ENCODE results near the gene HDGFL3.
A peak's percentile ranks its signal among the peaks of the same experiment; 100 is the strongest.

Gene HDGFL3

DNA sequence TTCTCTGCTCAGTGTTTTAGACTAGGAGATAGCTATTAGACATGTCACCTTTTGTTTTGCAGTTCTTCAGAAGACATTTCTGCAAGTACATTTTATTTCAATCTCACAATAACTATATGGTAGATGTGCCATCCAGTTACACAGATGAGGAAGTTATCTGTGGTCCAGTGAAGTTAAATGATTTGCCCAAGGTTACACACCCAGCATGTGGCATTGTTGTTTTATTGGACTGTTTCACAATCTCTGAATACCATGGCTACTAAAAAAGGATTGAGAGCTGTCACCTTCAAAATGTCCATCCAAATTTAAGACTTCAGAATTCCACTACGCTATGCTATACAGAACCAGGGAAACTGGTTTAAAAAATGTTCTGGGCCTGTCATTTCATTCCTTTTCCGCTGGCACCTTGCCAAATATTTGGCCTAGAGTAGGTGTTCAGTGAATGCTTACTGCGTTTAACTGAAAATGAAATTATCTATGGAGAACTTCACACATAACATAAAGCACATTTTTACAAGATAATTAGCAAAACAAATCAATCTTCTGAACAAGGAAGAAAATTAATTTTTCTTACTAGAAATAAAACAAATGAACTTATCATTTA lies 80.0 kb downstream of the HDGFL3 start:
- no peak for DNase-seq (ENCODE audit: low spot score)

DNA sequence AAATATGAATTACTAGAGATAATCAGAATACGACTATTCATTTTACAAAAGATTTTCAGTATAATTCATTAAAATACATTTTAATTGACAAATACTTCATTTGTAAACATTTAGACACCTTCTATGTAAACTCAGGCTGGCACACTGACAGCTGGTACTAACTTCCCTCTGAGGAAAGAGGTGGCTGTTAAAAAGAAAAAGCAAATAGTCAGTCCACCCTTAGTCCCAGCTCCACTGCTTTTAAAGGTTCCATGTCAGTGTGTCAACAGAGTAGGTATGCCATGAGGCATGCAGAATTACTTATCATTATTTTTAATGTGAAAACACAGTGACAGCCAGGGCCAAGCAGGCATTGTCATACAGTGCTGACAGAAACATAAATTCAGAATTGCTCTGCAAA lies 84.1 kb downstream of the HDGFL3 start:
- DNase-seq (ENCODE audit: low spot score), result no peak

DNA sequence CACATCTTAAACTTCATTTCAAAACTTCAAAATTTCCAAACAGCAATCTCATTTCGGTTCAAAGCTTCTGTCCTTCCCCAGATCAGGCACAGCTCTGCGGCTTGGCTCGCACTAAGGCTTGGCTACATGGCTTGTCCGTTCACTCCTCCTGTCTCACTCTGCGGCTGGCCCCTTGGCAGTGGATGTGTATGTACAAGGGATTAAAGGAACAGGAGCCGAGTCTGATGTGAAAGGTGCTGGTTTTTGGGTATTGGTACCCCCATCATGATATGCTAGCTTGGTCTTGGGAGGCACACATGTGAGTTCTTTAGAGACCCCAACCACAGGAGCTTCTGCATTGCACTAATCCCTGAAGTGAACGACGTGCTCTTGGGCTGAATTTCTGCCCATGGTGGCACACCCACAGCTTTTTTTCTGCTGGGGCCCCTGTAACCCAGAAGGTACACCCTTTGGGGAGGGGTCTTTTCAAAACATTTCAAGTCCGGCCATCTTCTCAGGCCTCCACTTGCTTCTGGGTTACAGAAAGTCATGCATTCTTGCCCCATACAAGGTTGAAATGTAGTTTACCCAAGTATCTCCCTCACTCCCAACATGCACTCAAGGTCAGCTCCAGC lies 87.5 kb downstream of the HDGFL3 start:
- no peak for DNase-seq (ENCODE audit: low spot score)

DNA sequence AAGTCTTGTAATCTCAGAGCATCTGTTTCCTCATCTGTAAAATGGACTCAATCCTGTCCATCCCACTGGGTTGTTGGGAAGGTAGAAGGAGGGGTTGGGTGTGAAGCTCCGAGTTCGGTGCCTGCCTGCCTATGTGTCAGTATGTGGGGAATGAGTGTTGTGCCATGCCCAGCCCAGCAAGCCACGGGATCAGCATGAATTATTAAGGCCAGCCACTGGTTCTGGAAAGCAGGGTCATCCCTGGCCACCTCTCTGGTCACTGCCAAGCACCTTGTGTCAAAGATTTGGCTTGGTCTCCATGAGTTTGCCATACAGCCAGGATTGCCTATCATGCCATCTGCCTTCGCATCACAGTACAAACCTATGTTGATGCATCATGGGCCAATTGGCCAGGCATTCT lies 88.7 kb downstream of the HDGFL3 start:
- DNase-seq (ENCODE audit: low spot score), result no peak

DNA sequence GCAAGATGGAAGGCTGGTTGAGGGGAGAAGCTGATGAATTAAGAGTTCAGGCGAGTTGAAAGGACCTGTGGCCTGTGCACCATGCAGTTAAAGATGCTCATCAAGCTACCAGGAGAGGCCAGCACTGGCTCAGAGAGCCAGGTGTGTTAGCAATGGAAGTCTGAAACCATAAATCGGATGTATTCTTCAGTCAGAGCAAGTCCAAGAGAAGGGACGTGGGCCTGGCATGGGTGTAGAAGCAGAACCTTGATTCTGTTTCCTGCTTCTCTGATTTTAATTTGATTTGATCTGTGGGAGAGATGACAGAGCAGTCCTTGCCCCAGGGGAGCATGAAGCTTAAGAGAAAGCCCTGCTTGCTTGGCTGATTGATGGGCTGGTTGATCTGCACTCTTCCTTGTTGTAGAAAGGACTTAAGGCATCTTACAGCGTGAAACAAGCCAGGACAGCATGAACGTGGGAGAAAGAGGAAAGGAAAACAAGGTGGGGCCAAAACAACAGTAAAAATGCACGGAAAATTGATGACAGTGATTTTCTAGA lies 89.3 kb downstream of the HDGFL3 start:
- DNase-seq (ENCODE audit: low spot score), result no peak

DNA sequence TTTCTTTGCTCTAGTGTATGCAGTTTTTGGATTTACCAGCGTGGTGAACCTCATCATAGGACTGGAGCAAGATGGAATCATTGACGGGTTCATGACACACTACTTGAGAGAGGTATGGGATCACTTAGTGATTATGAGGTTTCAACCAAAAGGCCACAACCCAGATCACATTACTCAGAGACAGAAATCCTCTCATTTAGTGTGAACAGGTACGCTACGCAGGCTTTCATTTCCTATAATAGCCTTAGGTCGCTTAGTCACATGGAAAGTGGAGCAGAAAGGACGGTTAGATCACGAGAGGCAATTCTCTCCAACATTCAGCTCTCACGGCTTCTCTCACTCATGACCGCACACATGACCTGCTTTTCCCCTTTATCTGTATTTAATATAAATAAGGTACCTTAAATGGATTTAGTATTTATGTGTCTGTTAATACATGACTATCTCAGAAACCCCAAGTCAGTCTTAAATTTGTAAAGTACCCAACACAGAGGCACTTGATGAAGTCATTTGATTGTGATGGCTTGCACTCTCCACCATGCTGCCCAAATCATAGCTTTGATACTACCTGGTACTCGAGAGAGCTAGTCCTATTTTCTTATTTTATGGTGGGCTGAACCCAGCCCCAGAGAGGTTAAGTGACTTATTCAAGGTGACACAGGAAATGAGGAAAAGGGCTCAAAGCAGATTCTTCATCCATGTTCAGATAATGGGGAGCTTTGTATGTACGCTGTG lies 91.6 kb downstream of the HDGFL3 start:
- DNase-seq (ENCODE audit: low spot score), result peak; percentile 8

DNA sequence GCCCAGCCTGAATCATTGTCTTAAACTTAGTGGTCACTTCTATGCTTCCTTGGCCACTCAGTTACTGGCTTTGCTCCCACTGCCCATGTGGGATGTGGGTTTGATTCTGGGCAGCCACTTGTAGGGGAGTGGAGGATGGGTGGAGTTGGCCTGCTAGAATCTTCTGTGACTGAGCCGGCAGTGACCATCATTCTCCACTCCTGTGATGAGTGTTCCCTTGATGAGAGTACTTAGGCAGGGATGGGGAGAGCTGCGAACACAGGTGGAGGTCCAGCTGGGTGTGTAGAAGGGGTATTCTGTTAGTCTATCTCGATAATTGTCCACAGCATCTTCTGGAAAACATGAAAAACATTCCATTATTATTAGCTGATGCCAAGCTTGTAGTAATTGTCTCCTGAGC lies 92.2 kb downstream of the HDGFL3 start:
- DNase-seq (ENCODE audit: low spot score), result no peak

DNA sequence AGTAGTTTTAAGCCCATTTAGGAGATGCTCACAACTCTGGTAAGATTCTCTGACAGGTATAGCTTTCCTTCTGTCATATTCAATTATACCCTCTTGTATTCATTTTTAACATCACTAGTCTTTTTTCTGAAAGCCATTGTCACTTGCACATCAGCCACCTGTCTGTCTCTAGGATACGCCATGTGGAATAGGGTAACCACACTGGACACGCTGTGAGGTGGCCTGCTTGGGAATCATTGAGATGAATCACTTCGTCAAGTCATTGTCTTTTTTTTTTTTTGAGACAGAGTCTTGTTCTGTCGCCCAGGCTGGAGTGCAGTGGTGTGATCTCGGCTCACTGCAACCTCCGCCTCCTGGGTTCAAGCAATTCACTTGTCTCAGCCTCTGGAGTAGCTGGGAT lies 92.8 kb downstream of the HDGFL3 start:
- DNase-seq (ENCODE audit: low spot score), result no peak

DNA sequence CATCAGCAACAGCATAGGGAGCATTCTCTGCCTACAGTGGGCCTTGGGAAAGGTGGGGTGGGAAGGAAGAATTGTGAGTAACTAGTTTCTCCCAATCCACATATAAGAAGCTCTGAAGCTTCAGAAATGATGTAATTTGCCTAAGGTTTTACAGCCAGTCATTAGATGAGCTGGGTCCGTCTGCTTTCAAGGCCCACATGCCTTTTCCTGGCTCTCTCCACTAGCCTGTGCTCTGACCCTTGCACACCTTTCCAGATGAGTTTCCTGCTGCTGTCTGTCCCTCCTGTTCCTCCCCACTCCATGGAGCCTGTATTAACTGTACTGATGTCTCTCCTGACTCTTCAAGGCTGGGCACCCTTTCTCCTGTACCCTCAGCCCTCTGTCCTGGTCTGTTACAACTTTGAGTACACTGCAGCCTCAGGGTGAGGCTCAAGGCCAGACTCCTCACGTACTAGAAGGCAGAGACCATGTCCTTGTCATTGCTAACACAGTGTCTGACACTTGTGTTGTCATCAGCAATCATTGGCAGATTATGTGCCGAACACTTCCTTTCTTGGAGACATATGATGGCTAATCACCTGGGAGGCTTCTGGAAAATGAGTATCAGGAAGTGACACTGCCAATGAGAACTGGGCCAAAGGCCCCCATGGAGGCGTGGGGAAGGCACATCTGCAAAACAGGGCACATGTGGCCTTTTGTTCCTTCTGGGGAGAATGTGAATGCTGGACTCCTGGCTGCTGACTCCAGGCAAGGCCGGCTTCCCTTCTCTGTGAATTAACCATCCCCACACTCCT lies 93.5 kb downstream of the HDGFL3 start:
- DNase-seq (ENCODE audit: low spot score), result peak; percentile 10

DNA sequence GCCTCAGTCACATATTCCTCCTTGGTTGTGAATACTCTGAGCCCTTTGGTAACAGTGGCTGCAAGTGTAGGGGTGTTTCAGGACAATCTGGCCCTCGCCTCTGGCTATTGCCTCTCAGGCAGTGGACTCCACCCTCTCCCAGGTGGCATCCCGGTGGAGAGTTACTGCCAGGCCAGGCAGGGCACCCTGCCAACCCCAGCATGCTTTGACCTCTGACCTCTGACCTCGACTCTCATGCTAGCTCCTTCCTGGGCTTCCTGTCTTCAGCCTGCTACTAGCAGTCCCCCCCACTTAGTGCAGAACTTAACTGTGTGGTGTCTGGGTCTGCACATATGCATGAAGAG lies 94.7 kb downstream of the HDGFL3 start:
- DNase-seq (ENCODE audit: low spot score), result no peak

DNA sequence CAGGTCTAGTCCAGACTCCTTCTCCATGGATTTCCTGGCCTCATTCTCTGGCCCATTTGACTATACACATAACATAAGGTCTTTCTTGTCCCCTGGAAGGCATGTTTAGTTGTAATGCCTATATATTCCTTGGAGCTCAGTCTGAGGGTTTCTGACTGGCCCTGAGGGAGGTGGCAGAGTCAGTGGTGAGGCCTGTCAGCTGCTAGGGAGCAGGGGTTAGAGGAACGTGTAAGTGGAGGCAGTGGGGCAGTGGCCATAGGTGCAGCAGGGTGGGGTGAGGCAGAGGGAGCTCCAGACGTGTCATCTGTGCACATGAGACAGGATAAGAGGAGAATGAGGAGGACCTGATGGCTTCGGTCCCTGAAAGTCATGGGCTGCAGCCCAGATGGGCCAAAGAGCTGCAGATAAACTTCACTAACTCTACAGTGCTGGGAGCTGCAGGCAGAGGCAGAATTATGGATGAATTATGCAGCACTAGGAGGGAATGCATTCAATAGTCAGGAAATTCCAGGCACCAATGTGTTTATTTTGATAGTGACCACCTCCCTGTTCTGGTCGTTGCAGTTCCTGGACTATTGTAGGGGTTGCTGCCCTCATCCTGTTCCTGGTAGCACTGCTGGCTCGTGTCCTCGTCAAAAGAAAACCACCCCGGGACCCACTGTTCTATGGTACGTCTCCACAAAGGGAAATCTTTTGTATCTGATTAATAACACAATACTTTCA lies 95.2 kb downstream of the HDGFL3 start:
- DNase-seq (ENCODE audit: low spot score), result no peak

DNA sequence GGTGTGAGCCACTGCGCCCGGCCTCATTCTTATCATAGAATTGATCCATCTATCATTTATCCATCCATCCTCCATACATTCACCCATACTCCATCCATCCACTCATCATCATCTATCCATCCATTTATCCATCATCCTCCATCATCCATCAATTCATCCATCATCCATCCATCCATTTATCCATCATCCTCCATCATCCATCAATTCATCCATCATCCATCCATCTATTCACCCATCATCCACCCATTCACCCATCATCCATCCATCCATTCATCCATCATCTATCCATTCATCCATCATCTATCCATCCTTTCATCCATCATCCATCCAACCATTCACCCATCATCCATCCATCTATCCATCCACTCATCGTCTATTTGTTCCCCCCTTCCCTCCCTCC lies 96.5 kb downstream of the HDGFL3 start:
- DNase-seq (ENCODE audit: low spot score), result no peak

DNA sequence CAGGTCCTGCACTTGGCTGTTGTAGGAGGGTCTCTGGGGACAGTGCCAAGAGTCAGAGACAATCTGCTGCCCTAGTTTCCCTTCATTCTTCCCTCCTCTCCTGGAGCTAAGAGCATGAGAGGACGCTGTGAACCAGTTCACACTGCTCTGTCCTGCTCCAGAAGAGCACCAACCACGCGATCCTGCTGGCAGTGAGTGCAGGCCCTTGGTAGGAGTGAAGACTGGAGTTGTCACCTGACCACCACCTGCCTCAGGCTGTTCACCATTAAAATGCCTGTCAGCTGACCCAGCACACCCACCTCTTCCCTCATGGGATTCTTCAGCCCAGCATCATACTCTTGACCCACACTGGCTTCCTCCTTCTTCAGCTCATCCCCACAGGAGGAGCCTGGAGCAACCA lies 97.2 kb downstream of the HDGFL3 start:
- peak; percentile 48 for DNase-seq (ENCODE audit: low spot score)

DNA sequence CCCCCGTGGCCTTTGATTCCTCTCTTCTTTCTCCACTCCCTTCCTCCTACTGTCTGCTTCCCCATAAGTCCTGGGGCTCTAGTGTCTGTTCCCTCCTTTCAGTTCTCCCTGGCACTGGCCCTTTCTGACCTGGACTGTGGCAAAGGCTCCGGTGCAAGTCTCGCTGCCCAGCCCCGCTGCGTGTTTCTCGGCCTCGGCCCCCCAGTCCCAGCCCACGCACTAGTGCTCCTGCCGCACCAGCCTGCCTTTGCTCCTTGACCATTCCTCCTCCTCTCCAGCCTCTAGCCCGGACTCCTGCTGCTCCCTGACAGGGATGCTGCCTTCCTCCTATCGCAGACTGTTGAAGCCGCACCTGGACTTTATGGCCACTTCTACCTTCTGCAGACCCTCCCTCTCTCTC lies 98.1 kb downstream of the HDGFL3 start:
- DNase-seq (ENCODE audit: low spot score), result no peak

DNA sequence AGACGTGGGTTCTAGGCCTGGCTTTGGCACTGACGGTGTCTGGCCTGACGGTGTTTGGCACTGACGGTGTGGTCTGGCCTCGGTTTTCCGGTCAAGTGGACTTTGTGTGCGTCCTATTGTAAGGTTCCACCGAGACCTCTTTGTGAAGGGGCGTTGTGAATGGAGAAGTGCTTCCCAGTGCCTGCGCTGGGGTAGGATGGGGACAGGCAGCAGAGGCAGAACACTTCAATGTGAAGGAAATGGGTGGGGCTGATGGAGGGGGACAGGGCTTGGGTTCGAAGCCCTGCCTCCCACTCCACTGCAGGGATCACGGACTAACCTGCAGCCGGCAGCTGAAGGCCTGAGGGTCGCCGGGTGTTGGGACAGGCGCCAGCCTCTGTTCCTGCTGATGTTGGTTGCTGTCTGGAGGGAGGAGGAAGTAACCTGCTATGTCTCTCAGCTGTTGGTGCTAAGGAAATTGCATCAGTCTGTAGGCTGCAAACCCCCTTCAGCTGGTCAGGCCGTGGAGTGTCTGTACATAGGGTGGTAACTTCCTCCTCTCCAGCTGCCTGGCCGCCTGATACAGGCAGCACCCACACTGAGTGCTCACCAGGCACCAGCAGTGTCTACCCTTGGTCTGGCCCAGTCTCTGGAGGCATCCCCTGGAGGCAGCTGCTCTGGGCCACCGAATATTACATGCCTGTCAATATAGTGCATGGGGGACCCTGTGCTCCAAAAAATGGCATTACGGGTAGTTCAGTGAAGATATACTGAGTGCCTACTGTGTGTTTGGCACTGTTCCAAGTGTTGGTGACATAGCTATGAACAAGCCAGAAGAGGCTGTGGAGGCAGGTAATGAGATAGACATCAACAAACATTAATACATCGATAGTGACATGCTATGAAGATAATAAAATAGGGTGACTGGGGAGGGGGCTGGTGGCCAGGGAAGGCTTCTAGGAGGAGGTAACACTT lies 99.1 kb downstream of the HDGFL3 start:
- DNase-seq (ENCODE audit: low spot score), result peak; percentile 33

DNA sequence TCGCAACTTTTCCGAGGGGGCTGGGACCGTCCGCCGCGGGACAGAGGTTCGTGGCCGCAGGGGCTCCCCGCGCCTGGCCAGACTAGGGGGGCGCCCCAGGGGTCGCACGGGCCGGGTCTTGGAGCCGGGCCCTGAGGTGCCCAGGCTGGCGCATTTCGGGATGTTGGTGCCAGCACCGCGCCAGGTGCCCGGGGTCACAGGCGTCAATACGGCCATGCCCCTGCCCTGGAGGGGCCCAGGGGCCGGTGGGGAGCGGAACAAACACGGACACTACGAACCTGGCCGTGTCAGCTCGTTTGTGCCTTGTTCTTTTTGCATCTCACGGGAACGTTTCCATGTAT lies 99.8 kb downstream of the HDGFL3 start:
- no peak for DNase-seq (ENCODE audit: low spot score)

DNA sequence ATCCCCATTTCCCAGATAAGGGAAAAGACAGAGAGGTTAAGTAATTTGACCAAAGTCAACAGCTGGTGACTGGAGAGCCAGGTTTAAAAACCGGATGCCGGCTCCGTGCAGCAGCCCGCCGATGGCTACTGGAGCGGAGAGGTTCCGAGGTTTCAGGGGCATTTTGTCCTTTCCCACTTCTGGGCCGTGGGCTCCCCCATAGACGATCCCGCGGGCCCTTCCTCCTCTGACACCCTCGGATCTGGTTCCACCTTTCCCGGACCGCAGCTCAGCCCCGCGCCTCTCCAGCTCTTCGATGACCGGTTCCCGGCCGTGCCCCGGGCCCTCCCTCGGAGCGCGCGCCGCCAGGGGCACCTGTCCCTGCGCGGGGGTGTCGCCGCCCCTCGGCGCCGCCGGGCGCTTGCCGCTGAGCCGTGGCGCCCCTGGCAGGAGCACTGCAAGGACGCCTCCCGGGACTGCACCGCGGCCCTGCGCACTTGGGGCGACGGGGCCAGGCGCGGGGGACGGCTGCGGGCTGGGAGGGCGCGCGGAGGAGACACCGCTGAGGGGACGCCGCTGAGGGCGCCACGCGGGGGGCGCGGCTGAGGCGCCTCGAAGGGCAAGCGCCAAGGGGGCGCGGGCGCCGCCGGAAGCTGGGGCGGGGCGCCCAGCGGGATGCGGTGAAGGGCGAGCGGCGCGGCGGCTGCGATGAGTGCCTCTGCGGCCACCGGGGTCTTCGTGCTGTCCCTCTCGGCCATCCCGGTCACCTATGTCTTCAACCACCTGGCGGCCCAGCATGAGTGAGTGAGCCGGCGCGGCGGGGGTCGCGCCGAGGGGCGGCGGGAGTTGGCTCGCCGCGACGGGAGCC lies 100.4 kb downstream of the HDGFL3 start, which contains the start of gene TM6SF1:
Gene TM6SF1, plus strand, starts transcription at position 652 of the 847 bp plus-strand sequence. Its CDS starts 36 bp downstream, at position 688.
- DNase-seq (ENCODE audit: low spot score), result peak; percentile 5

DNA sequence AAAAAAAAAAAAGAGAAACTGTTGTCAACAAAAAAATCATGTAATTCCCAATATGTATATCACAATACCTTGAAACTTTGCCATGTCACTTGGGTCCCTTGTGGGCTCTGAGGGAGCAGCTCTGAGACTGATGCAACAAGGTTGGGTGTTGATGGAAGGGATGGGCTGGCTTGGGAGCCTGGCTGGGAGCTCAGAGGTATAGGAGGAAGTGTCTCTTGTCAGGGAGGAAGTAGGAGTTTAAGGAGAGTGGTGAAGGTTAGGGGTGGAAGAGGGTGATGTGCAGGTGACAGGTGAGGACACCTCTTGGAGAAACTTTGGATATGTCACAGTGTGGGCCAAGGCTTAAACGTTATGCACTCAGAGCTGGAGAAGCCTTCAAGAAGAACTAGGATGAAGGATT lies 102.2 kb downstream of the HDGFL3 start:
- DNase-seq (ENCODE audit: low spot score), result no peak

DNA sequence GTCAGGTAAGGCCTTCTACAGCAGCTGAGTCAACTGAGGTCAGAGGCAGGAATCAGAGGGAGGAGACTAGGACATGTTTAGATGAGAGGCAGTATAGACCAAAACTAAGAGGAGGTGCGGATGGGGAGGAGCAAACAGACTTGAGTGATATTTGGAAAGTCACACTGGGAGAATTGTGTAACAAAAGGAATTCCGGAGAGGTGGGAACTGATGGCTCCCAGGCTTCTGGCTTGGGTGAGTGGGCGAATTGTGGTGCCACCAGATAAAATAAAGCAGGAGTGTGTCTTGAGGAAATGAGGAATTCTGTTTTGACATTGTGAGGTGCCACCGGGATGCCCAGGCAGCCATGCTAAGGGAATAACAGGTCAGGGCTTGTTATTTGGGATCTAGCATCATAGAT lies 103.5 kb downstream of the HDGFL3 start:
- no peak for DNase-seq (ENCODE audit: low spot score)

DNA sequence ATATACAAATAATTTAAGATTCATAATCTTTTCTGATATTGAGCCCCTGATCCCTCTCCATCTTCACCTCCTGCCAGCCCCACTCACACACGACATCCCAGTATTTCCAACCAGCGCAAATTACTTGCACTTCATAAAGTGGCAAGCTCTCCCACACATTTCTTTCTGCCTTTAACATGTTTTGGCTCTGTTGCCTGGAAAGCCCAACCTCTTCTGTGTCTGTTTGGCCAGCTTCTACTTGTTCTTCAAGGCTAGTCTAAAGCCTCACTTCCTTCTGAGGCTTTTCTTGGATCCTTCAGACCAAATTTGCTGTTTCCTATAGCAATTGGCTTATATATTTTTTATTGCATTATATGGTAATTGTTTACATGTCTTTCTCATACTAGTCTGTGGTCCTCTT lies 105.3 kb downstream of the HDGFL3 start:
- DNase-seq (ENCODE audit: low spot score), result no peak

All from kidney tubule cell (primary cell).